ENCODE results near the gene TRABD2B.

DNA sequence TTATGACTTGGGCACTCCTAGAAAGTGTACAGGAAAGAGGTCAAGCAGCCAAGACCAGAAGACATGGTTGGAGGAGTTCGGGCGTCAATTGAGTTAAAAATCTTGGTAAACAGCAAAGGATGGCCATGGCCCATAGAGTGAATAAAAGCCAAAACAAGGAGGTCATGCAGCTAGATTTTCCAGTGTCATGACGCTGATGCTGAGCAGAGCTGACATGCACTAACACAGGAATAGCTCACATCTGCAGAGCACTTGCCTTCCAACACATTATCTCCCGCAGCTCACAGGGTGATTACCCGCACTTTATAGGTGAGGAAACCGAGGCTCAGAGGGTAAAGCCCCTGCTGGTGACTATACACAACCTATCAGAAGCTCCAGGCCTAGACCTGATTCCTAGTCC, 49.7 kb downstream of the TRABD2B start:
- TF ChIP-seq, protein P1, sequence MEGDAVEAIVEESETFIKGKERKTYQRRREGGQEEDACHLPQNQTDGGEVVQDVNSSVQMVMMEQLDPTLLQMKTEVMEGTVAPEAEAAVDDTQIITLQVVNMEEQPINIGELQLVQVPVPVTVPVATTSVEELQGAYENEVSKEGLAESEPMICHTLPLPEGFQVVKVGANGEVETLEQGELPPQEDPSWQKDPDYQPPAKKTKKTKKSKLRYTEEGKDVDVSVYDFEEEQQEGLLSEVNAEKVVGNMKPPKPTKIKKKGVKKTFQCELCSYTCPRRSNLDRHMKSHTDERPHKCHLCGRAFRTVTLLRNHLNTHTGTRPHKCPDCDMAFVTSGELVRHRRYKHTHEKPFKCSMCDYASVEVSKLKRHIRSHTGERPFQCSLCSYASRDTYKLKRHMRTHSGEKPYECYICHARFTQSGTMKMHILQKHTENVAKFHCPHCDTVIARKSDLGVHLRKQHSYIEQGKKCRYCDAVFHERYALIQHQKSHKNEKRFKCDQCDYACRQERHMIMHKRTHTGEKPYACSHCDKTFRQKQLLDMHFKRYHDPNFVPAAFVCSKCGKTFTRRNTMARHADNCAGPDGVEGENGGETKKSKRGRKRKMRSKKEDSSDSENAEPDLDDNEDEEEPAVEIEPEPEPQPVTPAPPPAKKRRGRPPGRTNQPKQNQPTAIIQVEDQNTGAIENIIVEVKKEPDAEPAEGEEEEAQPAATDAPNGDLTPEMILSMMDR (IDR thresholded peaks at IDR 0.05; ENCODE audit: low read depth, low read length, poor library complexity, severe bottlenecking) = no peak
- no peak for TF ChIP-seq EZH2phosphoT487 (IDR thresholded peaks at IDR 0.05; ENCODE audit: borderline replicate concordance, low read length)
